ENCODE measurements around the gene AMBRA1. TPM values are rescaled to one million over a fixed set of nuclear protein-coding genes. Genes with fewer than 3 reads are reported as not detected.

The AMBRA1 gene
- polyA plus RNA-seq, 1 donor, result 25.3 TPM

DNA sequence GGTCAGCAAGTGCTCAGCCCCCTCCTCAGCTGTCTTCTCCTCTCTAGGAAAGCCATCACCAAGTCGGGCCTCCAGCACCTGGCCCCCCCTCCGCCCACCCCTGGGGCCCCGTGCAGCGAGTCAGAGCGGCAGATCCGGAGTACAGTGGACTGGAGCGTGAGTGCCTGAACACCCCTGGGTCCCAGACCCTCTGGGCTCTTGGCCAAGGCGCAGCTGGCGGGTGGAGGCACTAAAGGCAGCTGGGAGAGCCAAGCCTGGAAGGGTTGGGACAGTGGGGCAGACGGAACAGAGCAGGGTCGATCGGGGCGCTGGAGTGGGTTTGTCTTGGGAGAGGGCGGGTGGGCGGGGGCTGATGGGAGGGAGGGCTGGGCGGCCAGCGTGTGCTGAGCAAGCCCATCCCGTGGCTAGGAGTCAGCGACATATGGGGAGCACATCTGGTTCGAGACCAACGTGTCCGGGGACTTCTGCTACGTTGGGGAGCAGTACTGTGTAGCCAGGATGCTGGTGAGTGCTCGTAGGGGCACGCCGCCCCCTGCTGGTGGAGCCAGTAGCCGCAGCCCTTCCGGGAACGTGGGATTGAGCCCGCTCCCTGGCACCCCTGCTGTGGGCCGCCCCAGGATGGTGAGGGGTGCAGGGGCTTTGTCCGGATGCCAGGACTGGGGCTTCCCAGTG, 226.4 kb downstream of the AMBRA1 start:
- no peak for DNase-seq

DNA sequence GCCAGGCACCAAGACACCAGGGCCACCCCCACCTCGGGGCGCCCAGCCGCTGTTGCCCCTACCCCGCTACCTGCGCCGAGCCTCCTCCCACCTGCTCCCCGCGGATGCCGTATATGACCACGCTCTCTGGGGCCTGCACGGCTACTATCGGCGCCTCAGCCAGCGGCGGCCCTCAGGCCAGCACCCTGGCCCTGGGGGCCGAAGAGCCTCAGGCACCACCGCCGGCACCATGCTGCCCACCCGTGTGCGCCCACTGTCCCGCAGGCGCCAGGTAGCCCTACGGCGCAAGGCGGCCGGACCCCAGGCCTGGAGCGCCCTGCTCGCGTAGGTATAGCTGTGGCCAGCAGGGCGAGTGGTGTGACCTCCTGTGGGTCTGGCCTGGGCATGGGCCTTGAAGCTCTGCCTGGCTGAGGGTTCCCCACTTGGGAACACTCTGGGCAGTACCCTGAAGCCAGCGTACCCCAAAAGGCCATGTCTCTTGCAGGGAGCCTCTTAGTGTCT, 227.1 kb downstream of the AMBRA1 start:
- no peak for DNase-seq

DNA sequence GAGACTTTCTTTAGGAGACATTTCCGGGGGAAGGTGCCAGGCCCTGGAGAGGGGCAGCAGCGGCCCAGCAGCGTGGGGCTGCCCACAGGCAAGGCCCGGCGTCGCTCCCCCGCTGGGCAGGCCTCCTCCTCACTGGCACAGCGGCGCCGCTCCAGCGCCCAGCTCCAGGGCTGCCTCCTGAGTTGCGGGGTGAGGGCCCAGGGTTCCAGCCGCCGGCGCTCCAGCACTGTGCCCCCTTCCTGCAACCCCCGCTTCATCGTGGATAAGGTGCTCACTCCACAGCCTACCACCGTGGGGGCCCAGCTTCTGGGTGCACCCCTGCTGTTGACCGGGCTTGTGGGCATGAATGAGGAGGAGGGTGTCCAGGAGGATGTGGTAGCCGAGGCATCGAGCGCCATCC, 227.6 kb downstream of the AMBRA1 start:
- no peak for DNase-seq

DNA sequence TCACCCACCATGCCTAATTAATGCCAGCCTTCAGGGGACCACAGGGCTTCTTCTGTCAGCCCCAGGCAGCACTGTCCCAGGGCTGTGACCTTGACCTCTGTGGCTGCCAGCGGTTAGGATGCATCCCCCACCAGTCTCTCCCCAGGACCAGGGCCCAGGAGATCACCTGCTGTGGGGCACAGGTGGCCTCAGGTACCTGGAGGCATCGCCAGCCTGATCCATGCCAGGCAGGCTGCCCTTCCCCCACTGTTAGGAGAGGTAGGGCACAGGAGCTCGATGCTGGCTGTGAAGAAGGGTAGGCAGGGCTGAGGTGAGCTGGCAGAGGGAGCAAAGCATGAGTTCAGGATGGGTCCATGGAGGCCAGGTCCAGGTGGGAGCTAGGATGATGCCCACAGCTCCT, 229.0 kb downstream of the AMBRA1 start:
- no peak for DNase-seq

DNA sequence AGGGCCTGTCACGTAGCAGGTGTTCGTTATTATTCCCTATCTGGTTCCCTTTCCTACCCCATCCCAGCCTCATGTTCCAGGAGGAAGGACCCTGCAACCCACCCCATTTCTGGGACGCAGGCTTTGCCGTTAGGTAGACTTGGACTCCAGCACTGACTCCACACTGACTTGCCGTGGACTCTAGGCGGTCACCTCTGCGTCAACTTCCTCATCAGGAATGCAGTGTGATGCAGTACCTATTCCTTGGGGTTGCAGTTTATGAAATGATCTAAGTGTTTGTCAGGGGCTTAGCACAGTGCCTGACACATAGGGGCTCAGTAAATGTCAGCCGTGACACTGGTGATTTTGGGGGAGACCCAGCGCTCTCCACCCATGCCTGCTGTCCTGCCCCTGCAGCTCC, 229.8 kb downstream of the AMBRA1 start:
- DNase-seq, result no peak

DNA sequence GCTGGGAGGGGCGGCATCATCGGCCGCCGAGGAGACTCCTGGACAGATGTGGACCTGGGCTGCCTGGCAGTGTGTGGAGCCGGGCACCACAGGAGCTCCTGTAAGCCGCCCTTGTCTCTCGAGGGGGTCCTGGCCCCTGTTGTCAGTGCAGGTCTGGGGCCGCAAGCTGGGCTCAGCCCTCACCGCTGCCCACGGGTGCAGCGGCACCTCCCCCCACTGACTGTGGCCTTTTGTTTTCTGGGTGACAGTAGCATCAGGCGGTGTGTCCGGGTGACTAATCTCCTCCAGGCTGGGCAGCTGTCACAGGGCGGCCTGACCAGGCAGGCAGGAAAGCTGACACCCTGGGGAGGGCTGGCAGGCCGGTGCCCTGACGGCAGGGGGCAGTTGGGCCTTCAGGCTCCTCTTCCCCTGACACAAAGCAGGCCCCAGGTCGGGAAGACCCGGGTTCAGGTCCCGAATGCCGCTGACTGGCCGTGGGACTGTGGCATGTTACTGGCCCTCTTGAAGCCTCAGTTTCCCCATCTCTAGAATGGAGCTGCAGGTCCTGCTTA, 230.3 kb downstream of the AMBRA1 start:
- DNase-seq, result no peak

DNA sequence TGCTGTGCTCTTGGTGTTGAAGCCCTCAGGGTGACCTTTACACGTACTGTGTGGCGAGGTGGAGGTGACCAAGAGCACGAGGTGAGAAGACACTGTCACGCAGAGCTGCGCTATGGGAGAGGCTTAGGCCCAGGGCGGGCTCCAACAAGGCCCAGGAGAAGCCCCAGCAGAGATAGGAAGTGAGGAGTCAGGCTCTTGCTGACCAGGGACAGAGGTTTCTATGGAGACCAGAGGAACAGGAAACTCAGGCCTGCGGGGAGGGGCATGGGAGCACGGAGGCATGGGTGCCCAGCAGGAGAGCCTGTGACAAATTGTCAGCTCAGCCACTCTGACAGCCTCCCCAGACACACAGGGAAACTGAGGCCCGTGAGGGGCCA, 230.8 kb downstream of the AMBRA1 start:
- no peak for DNase-seq

DNA sequence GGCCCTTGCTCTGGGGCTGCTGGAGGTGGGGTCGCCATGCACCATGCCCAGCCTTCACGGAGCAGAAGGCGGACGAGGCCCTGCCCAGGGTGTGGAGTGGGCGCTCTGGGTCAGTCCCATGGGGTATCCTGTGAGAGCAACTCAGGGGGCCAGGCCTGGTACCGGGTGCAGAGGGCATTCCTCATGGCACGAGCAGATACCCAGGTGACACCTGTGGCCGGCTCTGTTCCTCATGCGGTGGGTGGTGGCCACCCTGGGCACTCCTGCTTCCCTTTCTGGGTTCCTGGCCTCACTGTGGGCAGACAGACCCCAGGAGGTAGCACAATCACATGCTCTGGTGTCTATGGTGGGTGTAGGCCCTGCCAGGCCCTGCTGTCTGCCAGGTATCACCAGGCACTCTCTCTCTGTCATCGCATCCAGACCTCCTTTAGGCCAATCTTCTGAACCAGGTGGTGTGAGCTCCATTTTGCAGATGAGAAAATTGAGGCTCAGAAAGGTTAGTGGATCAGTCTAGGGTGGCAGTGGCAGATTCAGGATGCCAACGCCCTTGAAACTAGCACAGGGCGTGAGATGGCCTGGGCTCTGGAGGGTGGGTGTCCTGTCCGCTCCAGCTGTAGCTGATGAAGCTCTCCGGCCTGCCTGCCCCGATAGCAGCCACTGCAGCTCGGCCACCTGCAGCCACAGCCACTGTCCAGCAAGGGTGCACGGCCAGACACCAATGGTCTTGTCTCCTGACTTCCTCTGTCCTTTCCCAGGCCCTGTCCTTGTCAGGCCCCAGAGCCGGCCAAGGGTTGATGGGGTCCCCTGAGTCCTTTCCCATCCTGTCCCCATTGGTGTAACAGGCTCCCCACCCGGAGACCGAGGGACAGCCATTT, 231.4 kb downstream of the AMBRA1 start:
- no peak for DNase-seq

DNA sequence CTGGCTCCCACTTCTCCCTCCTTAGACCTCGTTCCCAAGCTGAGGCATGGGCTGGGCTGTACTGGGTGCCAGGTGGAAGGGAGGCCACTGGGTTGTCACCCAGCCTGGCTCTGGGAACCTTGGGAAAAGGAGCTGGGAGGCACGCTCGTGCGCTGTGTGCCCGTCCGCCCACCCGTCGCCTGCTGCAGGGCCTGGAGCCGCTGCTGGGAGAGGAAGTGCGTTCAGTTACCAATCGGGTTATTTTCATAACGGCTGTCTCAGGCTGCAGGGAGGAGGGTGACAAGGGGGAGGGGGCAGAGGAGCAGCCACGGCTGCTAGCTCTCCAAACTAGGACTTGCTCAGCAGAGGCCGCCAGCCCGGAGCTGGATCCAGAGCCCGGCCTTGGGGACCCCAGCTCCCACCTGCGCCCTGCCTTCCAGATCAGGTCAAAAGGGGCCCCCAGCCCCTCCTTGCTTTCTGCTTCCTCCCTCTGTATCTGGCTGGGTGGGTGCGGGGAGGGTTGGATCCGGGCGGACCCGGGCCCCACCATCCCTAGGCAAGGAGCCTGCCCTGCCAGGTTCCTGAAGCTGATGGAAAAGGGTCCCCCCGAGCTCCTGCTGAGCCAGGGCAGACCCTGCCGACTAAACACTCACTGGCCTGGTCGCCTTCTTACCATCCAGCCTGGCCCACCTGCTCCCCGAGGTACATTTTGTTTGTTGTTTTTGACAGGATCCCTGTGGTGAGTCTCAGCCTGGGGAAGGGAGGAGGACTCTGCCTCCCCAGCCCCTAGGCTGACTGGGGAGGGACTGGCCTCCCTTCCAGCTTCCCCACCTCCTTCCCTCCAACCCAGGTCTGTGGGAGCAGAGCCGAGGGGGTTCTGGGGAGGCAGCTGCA, 232.3 kb downstream of the AMBRA1 start:
- DNase-seq, result peak; percentile 61

DNA sequence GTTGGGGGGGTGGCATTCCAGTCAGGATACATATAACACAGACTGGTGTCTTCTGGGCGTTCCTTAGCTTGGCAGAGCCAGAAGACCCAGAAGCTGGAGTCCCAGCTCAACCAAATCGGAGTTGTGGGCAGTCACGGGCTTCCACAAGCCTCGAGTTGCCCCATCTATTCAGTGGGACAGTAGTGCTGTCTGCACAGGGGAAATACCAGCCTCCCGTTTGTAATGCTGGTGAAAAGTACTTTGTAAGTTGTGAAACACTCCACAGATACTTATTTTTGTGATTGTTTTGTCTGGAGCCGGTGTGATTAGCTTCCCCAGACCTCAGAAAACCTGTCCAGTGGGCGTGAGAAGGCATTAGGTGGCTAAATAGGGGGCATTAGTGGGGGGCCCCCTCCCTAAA, 232.9 kb downstream of the AMBRA1 start:
- DNase-seq, result no peak

DNA sequence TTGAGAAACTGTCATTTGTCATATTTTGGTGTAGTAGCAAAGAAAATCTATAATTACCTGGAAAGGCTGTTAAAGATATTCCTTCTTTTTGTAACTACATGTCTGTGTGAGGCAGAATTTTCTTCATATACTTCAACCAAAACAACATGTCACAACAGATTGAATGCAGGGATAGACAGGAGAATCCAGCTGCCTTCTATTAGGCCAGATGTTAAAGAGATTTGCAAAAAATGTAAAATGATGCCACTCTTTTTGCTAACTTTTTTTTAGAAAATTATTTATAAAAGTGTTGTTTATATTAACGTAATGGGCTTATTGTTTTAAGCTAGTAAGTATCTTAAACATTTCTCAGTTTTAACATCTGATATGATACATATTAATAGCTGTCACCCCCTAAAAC, 233.9 kb downstream of the AMBRA1 start:
- DNase-seq, result no peak

DNA sequence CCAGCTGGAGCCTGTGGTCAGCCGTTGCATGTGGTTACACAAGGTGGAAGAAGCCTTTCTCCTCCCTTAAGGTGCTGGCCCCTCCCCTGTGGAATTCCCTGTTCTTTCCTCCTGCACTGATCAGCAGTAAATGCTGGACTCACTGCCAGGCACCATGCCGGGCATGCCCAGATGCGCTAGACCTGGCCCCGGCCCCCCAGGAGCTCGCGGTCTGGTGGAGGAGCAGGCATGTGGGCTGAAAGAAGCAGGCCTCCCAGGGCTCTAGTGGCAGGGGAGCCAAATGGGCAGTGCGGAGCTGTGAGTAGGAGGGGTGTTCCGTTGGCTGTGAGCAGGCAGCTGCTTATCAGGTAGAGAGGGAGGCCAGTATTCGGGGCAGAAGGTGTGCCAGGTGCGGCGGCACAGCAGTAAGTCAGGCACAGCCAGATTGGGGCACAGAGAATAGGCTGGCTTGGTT, 236.3 kb downstream of the AMBRA1 start:
- no peak for DNase-seq

DNA sequence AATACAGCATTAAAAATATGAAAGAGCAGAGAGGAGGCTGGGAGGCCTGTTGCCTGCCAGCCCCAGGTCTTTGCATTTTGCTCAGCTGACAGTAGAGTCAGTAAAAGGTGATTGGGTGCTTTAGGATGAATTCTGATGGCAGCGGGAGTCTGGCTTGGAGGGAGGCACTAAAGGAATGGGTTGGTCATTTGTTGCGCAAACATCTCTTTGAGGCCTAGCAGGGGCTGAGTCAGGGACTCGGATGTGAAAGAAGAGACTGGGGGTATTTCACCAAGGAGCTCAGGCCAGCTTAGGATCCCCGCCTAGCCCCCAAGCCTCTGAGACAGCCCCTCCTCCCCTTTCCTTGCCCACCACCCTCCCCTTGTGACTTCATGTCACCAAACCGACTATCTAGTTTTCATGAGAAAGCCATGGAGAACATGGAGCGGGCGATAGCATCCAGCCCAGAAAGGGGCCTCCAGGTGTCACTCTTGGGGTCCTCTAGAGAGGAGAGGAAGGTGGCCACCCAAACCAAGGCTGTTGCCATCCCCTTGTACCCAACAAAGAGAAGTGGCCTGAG, 236.8 kb downstream of the AMBRA1 start:
- no peak for DNase-seq

DNA sequence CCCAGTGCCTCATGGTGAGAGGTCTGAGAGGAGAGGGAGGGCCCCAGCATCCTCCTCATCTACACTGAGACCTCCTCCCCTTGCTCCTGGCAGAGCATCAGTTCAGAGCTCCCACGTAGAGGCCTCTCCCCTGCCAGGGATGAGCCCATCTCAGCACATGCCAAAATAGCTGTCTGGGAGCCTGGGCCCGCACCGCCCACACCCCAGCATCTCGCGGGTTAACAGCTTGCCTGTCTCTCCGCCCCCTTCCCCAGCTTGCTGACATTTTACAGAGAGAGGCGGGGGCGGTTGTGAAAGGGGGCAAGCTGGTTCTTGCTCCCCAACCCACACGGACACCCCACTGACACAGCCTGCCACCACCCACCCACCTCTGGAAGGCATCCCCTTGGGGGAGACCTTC, 240.1 kb downstream of the AMBRA1 start:
- no peak for DNase-seq

DNA sequence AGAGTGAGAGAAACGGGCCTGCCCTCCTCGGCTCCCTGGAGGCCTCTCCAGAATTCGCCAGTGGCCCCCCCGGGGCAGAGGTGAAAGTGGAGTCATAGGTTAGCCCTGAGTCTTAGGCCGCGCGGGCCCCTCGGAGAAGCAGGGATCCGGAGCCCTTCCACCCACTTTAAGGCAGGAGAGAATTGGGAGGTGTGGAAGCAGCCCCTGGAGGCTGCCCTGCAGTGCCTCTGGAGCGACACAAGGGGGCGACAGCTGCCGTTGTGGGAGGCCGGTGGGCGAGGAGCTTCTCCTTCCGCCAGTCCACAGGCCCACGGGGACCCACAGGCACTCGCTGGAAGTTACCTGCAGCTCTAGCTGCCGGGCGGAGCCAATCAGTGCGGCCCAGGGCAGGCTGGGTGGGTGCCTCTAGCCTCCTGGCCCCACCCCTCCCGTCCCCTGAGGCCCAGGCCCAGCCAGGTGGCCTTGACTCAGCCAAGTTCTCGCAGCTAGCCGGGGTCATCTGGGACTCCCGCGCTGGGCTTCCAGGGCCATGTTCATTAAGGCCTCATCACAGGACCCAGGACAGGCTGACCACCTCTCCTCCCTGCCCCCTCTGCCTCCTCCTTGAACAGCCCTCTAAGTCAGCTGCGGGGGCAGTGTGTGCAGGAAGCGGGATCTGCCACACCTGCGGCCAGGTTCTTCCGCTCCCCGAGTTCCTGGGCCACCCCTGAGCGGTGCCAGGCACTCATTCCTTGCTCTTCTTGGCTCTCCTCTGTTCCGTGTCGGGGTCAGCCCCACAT, 241.6 kb downstream of the AMBRA1 start:
- no peak for DNase-seq

DNA sequence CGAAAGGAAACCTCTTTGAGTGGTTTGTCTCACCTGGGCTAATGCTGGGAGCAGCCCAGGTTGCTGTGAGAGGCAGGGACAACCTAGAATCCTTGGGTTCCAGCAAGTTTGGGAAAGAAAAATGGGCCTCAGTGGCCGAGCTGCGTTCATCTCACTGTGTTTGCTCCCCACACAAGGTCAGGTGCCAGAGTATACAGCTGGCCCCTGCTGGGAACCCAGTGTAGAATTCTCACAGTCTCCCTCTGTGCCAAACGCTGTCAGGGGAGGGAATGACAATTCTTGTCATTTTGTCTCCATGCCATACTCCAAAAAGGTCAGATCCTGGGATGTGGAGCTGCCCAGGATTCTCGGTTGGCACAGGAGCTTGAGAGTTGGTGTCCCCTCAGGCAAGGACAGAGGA, 242.2 kb downstream of the AMBRA1 start:
- DNase-seq, result no peak

DNA sequence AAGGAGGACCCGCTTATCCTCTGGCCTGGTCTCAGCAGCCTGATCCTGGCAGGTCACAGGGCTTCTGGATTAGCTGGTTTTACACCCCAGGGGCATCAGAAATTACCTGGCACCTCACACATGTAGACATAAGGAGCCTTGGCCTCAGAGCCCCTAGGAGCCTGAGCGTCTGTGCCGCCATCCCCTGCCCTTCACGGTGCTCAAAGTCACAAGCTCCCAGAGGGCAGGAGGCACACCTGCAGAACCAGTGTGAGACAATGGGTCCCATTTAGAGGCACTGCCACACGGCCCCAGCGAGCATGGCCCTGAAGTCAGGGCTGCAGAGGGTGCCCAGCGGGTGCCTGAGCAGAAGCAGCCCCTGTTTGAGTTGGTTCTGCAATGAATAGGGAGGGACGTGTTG, 242.7 kb downstream of the AMBRA1 start:
- DNase-seq, result no peak

DNA sequence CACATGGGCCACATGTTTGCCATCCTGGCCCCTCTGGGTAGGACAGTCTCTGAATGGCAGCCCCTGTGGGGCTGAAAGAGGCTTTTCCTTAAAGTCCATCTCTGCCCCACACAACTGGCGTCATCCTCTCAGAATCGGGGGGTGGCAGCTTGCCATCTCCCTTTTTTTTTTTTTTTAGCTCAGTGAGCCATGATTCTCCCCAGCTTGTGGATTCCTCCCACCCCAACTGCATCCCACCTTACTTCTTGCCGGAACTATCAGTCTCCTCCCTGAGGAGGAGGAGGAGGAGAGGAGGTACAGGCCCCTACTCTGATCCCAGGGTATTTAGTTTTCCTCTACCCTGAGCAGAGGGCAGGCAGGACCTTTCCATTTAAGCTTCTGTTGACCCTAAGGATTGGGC, 243.1 kb downstream of the AMBRA1 start:
- no peak for DNase-seq

DNA sequence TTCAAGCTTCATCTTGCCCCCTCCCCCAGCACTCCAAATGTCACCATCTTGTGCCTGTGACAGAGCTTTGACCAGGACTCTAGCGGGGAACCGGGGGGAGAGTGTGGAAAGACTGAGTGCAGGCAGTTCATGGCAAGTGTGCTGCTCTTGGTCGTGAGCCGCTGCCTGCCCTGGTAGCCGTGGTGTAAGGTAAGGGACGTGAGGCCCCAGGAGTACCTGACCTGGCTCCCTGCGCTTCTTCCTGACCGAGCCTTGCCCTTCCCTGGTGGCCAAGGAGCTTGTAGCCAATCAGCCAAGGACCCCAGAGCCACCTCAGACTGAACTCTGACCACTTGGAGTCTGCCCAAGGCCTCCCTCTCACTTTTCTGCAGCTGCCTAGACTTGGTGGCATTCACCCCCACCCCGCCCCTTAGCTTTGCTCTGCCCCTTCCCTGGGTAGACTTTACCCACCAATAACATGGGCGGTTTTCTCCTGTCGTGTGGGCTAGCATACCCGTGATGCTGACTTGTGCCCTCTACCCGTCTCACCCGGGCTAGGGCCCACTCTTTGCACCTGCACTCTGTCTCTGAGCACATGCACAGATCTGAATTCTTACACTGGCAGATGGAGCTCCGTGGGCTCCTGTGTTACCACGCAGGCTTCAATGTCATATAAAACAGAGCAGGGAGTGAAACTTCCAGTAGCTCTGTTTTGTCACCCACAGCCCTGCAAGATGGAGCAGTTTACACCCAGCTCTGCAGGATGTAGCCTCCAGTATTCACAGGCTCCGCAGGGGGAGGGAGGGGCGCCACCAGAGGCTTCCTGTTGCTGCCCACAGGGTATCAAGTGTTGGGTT, 245.0 kb downstream of the AMBRA1 start:
- no peak for DNase-seq
